ENCODE measurements around the gene TGM2. TPM values are rescaled to one million over a fixed set of nuclear protein-coding genes. Genes with fewer than 3 reads are reported as not detected.
A peak's percentile ranks its signal among the peaks of the same experiment; 100 is the strongest.

TGM2 gene
- total RNA-seq, 1 experiment from 2014 or later: 138 TPM

DNA sequence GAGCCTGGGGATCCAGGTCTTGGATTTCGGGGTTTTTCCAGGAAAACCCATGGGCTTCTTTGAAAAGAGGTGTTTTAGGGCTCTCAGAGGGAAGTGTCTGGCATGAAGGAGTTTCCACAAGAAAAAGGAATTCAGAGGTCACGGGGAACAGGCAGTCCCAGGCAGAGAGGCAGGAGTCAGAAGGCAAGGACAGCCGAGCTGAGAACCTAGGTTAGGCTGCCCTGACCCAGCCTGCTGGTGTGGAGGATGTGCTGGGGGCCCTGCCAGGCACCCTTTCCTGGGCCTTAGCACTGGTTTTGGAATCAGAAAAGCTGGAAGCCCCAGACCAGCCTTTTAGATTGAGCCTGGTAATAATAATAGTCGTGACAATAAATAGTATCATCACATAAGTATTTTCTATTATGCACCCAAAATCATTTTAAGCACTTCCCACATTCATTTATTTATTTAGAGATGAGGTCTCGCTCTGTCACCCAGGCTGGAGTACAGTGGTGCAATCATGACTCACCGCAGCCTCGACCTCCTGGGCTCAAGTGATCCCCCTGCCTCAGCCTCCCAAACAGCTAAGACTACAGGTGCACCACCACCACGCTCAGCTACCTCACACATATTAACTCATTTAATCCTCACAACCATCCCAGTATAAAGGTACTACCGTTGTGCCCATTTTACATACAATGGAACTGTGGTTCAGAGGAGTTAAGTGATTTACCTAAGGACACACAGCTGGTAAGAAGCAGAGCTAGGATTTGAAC, 19.9 kb downstream of the TGM2 start:
- Mint-ChIP-seq H3K4me1 (ENCODE audit: low read depth, unreplicated experiment) (peaks cover 42% of the 10 kb centered on the region), H3K4me3 (ENCODE audit: unreplicated experiment) (no peak overlapping the region), H3K36me3 (ENCODE audit: insufficient read depth, unreplicated experiment) (peaks cover 55% of the 10 kb centered on the region), H3K27ac (ENCODE audit: unreplicated experiment) (peak overlapping the region; percentile 96), H3K9me3 (ENCODE audit: unreplicated experiment) (no peaks in the 10 kb centered on the region), H3K27me3 (ENCODE audit: insufficient read depth, unreplicated experiment) (no peaks in the 10 kb centered on the region)
- Histone ChIP-seq H3K4me3 (ENCODE audit: low read depth, low read length) (no peak overlapping the region), H3K9me3 (no peaks in the 10 kb centered on the region), H3K36me3 (ENCODE audit: control insufficient read depth, insufficient read depth, low read length) (no peaks in the 10 kb centered on the region), H3K27me3 (replicated peaks; ENCODE audit: control insufficient read depth, insufficient read depth, low read length) (no peaks in the 10 kb centered on the region), H3K4me1 (peaks cover 54% of the 10 kb centered on the region)
- intact Hi-C loops (cut with micrococcal nuclease; ENCODE audit: unreplicated experiment): no loop called here
- no TSS peak for BruUV-seq (replicated peaks)
- ChIA-PET POLR2A (interaction anchor here (0.6 to 2.0 kb wide), 3 partner anchors 19 to 35 kb away, joined by 6 to 10 read pairs (median 7); partner anchors contain the start of gene TGM2), CTCF (interaction anchor here (1.4 to 3.3 kb wide), 8 partner anchors 11 to 88 kb away, joined by 4 to 23 read pairs (median 10); partner anchors contain the start of gene TGM2)
- TF ChIP-seq, protein P1, sequence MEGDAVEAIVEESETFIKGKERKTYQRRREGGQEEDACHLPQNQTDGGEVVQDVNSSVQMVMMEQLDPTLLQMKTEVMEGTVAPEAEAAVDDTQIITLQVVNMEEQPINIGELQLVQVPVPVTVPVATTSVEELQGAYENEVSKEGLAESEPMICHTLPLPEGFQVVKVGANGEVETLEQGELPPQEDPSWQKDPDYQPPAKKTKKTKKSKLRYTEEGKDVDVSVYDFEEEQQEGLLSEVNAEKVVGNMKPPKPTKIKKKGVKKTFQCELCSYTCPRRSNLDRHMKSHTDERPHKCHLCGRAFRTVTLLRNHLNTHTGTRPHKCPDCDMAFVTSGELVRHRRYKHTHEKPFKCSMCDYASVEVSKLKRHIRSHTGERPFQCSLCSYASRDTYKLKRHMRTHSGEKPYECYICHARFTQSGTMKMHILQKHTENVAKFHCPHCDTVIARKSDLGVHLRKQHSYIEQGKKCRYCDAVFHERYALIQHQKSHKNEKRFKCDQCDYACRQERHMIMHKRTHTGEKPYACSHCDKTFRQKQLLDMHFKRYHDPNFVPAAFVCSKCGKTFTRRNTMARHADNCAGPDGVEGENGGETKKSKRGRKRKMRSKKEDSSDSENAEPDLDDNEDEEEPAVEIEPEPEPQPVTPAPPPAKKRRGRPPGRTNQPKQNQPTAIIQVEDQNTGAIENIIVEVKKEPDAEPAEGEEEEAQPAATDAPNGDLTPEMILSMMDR (IDR thresholded peaks at IDR 0.05; ENCODE audit: insufficient read depth in 1 of 2, low read depth in 1 of 2, low read length in 1 of 2, severe bottlenecking in 1 of 2, unreplicated experiment in 1 of 2): no peak
- no peak for DNase-seq

DNA sequence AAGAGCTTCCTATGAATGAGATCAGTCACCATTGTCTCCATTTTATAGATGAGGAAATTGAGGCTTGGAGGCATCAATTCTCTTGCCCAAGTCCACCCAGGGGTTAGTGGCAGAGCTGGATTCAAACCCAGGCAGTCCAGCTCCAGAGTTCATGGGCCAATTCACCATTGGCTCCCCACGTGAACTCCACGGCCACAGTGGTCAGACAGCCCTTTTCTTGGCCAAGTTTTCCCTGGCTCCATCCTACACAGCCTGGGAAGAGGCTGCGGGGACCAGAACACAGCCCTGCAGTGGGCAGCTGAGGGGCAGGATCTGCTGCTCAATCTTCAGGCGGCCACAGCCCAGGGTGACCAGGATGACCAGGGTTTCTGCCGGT, 20.5 kb downstream of the TGM2 start:
- Histone ChIP-seq H3K36me3 (ENCODE audit: control insufficient read depth, insufficient read depth, low read length) (no peaks in the 10 kb centered on the region), H3K4me3 (ENCODE audit: low read depth, low read length) (no peak overlapping the region), H3K4me1 (peaks cover 59% of the 10 kb centered on the region), H3K9me3 (no peaks in the 10 kb centered on the region), H3K27me3 (replicated peaks; ENCODE audit: control insufficient read depth, insufficient read depth, low read length) (no peaks in the 10 kb centered on the region)
- no peaks in the 10 kb centered on the region for H3K27me3 Mint-ChIP-seq (ENCODE audit: insufficient read depth, unreplicated experiment)
- H3K4me3 Mint-ChIP-seq (ENCODE audit: unreplicated experiment): no peak overlapping the region
- DNase-seq: no peak
- no TSS peak for BruUV-seq (replicated peaks)
- TF ChIP-seq, protein P1 (IDR thresholded peaks at IDR 0.05; ENCODE audit: insufficient read depth in 1 of 2, low read depth in 1 of 2, low read length in 1 of 2, severe bottlenecking in 1 of 2, unreplicated experiment in 1 of 2): no peak
- intact Hi-C loops (cut with micrococcal nuclease; ENCODE audit: unreplicated experiment): no loop called here
- no peaks in the 10 kb centered on the region for H3K9me3 Mint-ChIP-seq (ENCODE audit: unreplicated experiment)
- H3K4me1 Mint-ChIP-seq (ENCODE audit: low read depth, unreplicated experiment): peaks cover 43% of the 10 kb centered on the region
- POLR2A ChIA-PET: interaction anchor here (0.6 to 2.0 kb wide), 3 partner anchors 20 to 35 kb away, joined by 6 to 10 read pairs (median 7); partner anchors contain the start of gene TGM2
- H3K36me3 Mint-ChIP-seq (ENCODE audit: insufficient read depth, unreplicated experiment): peaks cover 56% of the 10 kb centered on the region
- H3K27ac Mint-ChIP-seq (ENCODE audit: unreplicated experiment): peak overlapping the region; percentile 96
- CTCF ChIA-PET: interaction anchor here (1.4 to 3.3 kb wide), 10 partner anchors 12 to 87 kb away, joined by 4 to 23 read pairs (median 9); partner anchors contain the start of gene TGM2

DNA sequence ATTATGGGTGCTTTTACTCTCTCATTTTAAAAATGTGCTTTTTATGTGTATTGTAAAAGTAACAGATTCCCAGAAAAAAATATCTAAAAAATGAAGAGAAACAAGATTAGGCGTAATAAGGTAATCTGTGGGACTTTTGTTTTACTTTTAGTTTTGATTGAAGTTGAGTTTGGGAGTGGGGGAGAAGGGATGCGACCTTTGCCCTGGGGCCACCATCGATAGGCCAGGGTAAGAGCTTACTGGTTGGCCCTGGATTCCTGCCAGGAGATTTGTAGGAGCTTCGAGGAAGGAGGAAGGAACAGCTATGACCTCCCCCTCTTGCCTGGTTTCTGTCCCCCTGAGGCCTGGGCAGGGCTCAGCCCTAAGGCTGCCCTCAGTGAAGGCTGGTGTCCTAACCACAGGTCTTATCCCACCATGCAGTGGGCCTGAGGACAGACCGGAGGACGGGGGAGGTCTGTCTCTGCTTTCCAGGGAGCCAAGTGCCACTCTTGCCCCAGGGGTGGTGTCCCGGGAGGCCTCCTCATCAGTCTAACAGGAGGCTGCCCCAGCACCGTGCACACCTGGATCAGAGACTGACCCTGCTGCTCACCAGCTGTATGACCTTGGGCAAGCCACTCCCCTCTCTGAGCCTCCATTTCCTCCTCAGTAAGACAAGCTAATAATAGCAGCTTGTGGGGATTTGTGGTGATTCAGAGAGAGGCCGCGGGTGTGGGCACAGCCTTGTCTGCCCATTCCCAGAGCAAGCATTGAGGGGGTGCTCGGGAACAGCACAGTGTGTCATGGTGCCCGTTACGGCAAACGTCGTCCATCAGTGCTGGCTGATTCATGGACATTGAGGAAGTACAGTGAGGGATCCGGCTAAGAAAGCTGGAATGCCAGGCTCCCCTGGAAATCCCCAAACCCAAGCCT, 21.2 kb downstream of the TGM2 start:
- TSS peak; percentile 85 for BruUV-seq (replicated peaks)

More for the DNA sequence above, 21.2 kb downstream of the TGM2 start:
- ChIA-PET CTCF (interaction anchor here (0.6 to 3.3 kb wide), 15 partner anchors 13 to 151 kb away, joined by 3 to 23 read pairs (median 6); partner anchors contain the start of gene TGM2), POLR2A (interaction anchor here (0.6 to 2.0 kb wide), 8 partner anchors 8 to 34 kb away, joined by 3 to 23 read pairs (median 4); partner anchors contain the start of gene TGM2)
- peak overlapping the region; percentile 56 for H3K4me3 Mint-ChIP-seq (ENCODE audit: unreplicated experiment)
- Histone ChIP-seq H3K9me3 (no peaks in the 10 kb centered on the region), H3K27me3 (replicated peaks; ENCODE audit: control insufficient read depth, insufficient read depth, low read length) (no peaks in the 10 kb centered on the region), H3K36me3 (ENCODE audit: control insufficient read depth, insufficient read depth, low read length) (no peaks in the 10 kb centered on the region), H3K4me1 (peaks cover 66% of the 10 kb centered on the region), H3K4me3 (ENCODE audit: low read depth, low read length) (no peak overlapping the region)
- H3K4me1 Mint-ChIP-seq (ENCODE audit: low read depth, unreplicated experiment): peaks cover 48% of the 10 kb centered on the region
- no peaks in the 10 kb centered on the region for H3K9me3 Mint-ChIP-seq (ENCODE audit: unreplicated experiment)
- H3K27me3 Mint-ChIP-seq (ENCODE audit: insufficient read depth, unreplicated experiment): no peaks in the 10 kb centered on the region
- intact Hi-C loops (cut with micrococcal nuclease; ENCODE audit: unreplicated experiment): loop anchor here (1.0 kb wide), 4 partner anchors 10 to 34 kb away; partner anchors contain the start of gene TGM2
- peak overlapping the region; percentile 96 for H3K27ac Mint-ChIP-seq (ENCODE audit: unreplicated experiment)
- peak; percentile 89 to 97 for DNase-seq
- peaks cover 63% of the 10 kb centered on the region for H3K36me3 Mint-ChIP-seq (ENCODE audit: insufficient read depth, unreplicated experiment)
- TF ChIP-seq, protein P1 (IDR thresholded peaks at IDR 0.05; ENCODE audit: insufficient read depth in 1 of 2, low read depth in 1 of 2, low read length in 1 of 2, severe bottlenecking in 1 of 2, unreplicated experiment in 1 of 2): no peak

All from Caco-2 (cell line).